Fibroblast of skin of back (primary cell): ENCODE measurements around the gene COL15A1.
"Not testable (repeated sequence)": the region's sequence is repeated elsewhere in the genome, so short reads cannot be mapped to it uniquely, and the experiment has no call there.

Source experiments
- DNase-seq: peaks from one replicate; pipeline ENCODE4 v3.0.0-alpha.2; 2013

The COL15A1 gene

DNA sequence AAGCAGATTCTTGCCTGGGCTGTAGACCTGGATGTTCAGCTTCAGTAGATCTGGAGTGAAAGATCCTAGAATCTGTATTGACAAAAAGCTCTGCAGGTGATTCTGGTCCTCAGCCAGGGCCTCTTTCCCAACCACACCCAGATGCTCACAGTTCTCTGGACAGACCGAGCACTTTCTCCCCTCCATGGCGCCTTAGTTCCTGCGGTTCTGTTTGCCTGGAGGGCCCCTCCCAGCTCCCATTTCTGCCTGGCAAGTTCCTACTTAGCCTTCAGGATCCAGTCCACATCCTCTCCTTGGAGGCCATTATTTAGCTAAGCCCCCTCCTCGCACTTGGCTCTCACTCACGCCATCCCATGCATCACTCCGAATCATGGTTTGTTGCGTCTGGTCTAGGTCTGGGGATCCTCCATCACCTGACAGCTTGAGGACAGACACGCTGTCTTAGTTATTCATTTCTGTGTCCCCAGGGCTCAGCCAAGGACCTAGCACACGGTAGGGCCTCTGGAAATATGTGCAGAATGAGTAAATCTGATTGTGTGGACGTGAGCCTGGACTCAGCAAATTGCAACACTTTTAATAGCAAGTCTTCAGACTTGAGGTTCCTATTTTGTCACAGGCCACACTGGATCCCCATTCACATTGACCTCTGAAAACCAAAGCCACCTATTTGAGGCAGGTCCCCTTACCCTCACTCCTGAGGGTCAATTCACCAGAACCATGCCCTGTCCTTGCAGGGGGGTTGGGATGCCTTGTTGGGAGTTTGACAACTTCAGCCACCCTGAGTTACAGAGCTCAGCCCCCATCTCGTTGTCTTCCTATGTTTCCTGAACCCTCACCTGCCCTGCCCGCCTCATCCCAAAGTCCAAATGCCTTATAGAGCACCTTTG is 50.7 kb downstream of the COL15A1 start:
- no peak for DNase-seq

DNA sequence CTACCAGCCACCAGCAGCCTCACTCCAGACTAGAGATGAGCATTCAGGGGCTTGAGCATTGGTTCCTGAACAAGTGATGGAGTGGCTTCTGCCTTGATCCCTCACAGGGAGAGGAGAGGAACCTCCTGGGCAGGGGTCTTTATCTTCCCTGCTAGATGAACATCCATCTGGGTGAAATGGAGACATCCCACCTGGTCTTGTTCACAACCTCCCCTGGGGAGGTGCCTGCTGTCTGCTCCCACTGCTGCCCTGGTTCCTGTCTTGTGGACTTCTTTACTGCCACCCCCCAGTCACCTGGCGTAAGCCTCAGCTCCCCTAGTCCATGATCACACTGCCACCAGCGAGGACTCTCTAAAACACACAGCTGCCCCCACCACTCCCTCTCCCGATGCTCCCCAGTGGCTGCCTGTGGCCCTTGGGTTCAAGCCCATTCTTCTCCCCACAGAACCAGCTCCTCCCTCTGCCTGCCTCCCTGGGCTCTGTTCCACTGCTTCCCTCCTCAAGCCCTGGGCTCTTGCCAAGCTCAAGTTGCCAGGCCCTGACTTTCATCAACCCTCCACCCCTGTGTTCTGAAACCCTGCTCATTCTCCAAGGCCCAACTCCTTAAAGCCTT is 51.5 kb downstream of the COL15A1 start:
- DNase-seq: no peak

DNA sequence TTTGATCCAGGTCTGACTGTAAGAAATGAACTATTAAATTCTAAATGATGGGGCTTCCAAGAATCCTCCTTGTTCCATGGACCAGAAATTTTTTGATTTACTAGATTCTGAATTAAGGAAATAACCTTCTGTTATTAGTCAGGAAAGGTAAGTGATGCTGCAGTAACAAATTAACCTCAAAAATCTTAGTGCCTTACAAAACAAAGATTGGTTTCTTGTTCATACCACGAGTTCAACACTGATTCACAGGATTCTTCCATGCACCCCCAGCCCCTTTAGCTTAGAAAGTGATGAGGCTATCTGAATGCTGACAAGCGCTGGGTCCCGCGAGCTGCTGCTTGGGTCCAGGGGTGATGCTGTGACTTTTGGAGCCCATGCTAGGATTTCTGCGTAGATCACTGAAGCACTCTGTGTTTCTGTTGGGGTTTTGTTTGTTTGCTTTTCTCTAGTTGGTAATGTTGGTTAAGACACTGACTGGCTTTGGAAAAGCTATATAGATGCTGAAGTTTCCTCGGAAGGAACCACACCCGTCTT is 52.3 kb downstream of the COL15A1 start:
- no peak for DNase-seq

DNA sequence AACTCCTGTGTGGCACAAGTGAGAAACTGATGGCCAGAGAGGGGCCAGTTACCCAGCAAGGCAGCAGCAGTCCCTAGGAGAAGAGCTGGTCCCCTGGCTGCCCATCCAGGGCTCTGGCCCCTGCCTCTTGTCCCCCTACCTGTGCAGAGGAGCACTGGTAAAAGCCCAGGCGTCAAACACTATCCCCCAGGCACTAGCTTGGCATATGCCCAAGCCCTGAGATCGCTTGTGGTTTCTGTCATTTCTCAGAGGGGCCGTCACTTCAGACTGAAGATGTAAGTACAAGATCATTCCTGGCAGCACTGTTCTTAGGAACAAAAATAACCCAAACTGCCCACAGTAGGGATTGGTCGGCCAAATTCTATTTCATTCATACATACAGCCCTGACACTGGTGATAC is 53.9 kb downstream of the COL15A1 start:
- peak; percentile 86 for DNase-seq

DNA sequence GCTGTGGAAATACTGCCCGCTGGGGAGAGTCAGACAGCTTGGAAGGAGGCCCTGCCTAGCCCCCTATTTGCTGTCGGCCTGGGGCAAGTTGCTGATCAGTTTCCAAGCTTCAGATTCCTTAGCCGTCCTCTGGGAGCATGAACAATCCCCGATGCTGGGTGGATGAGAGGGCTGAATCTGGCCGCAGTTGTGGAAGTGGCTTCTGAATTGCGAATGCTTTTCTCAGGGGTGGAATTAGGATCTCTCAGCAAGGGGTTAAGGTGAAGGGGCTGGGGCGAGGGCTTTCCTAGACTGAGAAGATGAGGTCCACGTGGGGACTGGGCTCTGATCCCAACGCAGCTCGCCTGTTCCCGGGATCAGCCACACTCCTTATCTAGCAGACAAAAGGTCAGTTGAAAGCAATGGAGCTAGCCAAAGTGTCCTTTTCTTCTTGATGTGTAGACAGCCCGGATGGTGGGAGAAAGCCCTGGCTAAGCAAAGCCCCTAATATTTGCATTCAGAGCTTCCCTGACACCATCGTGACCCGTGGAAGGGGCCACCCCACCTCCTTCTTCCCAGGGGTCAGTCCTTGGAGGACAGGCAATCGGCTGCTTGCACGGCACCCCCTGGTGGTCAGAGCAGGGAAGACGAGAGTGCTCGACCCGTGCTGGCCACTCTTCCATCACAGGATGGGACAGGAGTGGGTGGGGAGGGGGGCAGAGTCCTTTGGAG is 54.9 kb downstream of the COL15A1 start:
- peak; percentile 83 for DNase-seq

DNA sequence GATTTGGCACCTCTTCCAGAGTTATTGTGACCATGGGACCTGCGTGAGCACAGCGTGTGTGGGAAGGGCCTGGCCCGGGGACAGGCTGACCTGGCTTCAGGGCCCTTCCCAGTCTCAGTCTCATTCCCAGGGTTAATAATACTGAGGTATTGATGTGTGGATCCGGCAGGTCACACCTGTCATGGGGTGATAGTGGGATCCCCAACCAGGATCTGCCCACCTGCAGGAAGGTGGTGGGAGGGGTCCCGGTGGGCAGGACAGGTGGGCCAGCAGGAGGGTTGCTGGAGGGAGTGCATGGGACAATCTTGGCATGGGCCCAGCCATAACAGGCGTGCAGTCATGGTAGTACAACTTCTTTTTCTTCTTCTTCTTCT is 55.4 kb downstream of the COL15A1 start:
- no peak for DNase-seq

DNA sequence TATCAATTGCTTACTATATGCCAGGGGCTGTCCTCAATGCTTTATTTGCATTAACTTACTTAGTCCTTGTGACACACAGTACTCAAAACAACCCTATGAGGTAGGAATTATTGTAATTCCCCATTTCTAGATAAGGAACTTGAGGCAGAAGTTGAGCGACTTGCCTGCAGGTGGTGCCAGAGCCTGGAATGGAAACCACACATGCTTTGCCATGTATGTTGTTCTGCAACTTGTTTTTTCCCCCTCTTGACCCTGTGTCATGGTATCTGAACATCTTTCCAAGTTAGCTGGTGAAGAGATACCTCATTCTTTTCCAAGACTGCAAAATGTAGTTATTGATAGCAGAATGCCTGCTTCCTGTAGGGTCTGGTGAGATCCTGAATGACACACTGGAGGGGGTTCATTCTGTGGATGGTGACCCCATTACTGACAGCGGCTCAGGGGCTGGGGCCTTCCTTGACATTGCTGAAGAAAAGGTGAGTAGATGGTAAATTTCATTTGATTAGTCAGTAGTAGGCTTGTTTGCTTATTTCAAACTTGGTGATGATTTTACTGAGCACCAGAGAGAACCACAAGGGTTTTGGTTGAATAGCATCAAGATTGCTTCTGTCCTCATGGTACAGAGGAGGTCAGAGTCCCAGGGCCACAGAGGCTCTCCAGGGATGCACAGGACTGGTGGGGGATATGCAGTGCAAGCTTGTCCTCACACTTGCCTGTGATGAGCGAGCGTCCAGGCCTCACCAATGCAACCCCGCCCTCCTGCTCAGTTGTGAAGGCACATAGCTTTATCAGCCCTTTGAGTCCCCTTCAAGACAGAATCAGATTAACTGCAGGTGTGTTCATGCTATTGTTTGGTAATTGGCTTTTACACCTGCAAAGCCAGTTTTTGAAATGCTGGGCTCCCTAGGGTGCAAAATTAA is 57.0 kb downstream of the COL15A1 start:
- peak; percentile 81 for DNase-seq

DNA sequence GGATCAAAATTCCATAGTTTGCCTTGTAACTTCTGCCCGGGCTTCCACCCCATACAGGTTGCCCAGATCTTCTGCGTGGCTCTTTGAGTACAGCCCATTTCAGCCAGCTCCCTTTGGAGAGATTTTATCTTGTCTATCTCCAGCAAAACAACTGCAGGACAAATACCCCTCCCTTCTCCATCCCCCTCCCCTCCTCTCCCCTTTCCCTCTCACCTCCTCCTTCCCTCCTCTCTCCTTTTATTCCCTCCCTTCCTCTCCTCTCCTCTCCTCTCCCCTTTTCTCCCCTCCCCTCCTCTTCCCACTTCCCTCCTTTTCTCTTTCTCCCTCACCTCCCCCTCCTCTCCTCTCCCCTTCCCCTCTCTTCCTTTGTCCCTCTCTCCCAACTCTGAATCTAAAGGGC is 58.2 kb downstream of the COL15A1 start:
- no peak for DNase-seq

DNA sequence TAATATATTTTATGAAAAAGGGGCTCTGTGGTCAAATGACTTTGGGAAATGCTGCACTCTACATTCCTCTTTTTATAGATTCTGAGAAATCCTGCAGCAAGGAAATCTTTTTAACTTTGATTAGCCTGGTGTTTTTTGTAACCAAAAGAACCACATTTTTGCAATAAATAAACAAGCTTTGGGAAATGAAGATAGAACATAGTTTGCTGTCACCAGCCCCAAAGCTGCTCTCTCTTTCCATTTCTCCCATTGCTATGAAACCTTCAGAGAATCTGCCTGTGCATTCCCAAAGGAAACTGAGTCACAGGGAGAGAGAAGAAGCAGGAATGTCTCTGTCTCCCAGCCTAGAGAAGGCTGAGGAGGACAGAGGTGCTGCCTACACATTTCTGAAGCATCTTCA is 59.0 kb downstream of the COL15A1 start:
- DNase-seq: no peak

DNA sequence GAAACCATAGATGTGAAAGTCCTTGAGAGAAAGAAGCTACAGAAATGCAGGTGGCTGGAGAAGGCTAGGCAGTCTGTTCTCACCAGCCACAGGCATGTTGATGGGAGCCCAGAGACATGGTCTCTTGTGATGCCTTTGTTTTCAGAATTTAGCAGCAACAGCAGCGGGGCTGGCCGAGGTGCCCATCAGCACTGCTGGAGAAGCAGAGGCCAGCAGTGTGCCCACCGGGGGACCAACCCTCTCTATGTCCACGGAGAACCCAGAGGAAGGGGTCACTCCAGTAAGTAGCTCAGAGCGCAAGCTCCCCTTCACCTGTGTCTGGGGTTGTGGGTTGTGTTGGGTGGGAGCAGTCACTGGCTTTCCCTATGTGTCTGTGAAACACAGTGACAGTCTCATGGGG is 59.6 kb downstream of the COL15A1 start:
- DNase-seq: no peak

DNA sequence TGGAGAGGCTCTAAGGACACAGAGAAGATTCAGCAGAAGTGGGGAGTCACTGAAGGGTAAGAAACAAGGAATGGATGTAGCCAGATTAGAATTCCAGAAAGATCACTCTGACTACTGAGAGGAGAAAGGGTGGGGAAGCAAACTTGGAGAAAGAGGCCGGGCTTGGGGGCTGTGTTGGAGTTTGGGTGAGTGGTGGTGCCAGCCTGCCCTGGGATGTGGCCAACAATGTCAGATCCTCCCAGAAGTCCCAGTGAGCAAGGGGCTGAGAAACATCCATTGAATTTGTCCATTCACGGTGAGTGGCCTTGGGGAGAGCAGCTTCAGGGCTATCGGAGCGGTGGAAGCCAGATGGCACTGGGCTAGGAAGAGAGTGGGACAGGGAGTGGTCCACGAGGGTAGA is 60.4 kb downstream of the COL15A1 start:
- no peak for DNase-seq

DNA sequence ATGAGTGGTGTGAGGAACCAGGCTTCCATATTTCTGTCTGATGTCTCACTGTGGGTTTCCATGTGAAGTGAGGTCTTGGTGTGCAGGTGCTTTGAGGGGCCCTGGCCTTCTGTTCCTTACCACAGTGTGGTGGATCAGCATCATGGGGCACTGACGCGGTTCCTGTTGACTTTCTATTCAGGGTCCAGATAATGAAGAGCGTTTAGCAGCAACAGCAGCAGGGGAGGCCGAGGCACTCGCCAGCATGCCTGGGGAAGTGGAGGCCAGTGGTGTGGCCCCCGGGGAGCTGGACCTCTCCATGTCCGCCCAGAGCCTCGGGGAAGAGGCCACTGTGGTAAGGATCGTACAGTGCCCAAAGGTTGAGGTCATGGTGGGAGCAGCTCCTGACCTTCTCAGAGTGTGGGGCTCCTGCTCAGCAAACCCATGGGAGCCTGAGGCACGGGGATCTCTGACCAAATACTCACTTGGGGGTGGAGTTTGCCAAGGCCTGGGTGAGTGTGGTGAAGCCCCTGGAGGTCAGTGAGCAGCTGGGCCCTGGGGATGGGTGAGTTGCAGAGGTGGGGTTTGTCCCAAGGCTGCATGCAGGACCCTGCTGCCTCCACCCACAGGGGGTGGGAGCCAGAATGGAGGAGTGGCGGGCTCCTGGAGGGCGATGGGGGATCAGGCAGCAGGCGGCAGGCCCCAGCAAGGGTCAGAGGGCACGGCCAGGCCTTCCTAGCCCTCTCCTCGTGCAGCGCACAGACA is 61.2 kb downstream of the COL15A1 start:
- DNase-seq: no peak

DNA sequence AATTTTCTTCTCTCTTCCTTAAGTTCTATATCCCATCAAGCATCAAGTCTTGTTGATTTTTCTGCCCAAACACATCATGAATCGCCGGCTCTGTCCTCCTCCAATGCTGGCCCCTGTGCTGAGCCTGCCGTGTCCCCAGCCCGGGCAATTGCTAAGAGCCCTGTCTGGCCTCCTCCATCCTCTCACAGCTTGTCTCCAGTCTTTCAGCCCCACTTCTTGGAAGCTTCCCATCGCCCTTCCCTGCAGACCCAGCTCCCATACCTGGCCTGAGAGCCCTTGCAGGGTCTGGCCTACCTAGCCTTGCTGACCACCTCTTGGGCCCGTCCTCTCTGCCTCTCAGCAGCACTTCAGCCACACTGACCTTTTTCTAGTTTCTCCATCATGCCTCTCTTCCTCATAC is 61.9 kb downstream of the COL15A1 start:
- no peak for DNase-seq

DNA sequence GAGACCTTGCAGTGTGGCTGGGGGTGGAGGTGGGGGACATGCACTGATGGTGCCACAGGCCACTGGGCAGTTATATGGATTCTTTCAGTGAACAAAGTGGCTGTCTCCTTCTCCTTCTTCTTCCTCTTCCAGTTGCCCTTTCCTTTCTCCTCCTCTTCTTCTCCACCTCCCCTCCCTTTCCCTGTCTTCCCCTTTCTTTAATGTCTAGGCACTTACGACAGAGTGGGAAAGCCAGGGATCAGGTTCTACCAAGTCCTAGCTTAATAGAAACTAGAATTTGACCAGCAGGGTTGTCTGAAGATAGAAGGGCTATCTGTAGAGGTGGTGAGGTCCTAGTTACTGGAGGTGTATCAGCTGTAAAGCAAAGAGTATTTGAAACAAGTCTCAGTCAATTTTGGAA is 62.8 kb downstream of the COL15A1 start:
- no peak for DNase-seq

DNA sequence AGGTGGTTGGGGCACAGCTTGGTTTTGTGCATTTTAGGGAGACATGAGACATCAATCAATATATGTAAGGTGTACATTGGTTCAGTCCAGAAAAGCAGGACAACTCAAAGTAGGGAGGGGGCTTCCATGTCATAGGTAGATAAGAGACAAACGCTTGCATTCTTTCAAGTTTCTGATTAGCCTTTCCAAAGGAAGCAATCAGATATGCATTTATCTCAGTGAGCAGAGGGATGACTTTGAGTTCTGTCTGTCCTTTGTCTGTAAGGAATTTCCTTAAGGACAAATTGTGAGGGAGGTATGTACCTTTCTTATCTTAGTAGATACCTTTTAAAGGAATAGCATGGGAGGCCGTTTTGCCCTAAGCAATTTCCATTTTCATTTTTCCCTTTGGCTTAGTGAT is 63.3 kb downstream of the COL15A1 start:
- DNase-seq: no peak

DNA sequence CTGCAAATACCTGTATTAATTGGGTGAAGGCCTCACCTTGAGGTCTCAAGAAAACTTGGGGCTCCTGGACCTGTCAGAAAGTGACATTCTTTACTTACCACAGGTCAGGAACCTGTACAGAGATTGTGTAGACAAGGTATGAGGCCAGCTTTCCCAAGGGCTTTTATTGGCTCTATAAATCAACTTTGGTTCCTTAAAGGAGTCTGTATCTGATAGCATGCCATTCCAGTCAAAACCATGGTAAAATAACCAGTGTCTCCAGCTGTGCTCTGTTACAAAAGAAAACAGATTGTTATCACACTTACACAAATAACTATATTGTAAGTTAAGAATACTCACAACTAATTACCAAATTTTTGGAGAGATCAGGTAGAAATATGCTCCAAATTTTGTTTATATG is 64.5 kb downstream of the COL15A1 start:
- DNase-seq: no peak

DNA sequence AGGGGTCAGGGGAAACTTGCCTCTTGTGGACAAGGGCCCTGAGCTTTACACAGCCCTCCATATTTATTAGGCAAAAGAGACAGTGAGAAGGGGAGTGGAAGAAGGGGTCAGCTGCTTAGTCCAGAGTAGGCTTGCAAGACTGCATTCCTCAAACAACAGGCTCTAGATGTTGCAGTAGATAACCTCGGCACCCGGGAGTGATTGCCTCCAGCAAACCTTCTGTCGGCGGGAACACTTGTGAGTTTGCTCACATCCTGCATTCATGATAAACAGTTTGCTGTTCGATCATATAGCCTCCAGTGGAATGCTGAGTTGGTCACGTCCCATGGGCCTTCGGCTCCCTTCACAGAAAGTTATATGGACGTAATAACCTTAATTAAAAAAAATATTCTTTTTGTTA is 66.7 kb downstream of the COL15A1 start:
- DNase-seq: not testable (repeated sequence)

DNA sequence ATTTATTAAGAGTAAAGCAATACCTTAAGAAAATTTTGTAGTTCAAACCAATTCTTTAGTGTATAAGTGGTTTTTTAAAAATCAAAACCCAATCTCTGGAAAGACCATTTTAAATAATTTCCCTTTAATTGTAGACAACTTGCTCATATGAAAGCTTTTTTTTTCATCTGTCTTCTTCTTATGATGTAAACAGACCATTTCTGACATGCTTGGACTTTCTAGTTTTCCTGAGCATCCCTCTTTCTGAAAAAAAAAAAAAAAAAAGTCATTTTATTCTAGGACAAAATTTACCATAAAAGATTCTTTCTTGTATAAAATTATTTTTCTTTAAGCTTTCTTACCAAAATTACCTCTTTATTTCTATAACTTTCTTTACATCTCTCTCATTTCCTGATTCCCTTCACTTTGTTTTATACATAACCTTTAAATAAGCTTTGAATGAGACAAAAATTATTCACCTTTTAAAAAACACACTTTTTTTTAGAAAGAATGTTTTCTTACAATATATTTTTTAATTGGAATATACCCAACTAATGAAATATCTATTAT is 67.5 kb downstream of the COL15A1 start:
- DNase-seq: peak; percentile 57

DNA sequence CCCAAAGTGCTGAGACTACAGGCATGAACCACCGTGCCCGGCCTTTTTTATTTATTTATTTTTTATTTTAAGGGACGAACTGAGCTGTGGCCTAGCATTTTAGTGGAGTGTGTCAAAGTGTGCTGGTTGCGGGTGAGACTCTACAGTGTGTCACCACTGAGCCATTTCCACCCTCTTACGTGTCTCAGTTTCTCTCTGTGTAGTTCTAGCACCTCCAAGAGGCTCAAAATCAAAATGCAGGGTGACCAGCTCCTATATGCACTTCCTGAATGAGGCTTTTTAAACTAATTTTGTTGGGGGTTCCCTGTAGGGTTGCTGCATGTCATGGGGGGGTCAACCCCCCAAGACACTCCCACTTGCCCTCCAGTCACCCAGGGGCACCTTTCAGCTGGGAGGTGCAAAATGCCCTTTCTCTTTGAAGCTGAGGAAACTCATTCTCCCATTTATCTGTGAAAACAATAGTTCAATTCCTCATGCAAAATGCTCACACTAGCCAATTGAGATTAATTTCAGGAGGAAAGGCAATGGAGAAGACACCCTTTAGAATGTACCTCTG is 69.3 kb downstream of the COL15A1 start:
- no peak for DNase-seq

DNA sequence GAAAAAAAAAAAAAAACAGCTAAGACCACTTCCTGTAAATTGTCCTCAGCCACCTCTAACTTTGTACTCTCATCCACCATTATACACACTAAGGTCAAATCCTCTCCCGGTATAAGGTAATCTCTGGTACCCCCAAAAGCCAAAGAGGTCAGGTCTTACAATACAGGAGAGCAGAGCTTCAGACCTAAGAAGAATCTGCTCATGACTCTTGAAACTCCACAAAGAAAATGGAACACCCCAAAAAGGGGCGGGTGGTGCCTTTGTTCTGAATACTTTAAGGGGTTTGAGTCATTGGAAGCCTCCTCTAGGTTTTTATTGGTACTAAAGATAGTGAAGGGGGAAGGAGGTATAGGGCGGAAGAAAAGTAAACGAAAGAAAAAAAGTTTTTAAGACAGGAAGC is 69.8 kb downstream of the COL15A1 start:
- DNase-seq: no peak

DNA sequence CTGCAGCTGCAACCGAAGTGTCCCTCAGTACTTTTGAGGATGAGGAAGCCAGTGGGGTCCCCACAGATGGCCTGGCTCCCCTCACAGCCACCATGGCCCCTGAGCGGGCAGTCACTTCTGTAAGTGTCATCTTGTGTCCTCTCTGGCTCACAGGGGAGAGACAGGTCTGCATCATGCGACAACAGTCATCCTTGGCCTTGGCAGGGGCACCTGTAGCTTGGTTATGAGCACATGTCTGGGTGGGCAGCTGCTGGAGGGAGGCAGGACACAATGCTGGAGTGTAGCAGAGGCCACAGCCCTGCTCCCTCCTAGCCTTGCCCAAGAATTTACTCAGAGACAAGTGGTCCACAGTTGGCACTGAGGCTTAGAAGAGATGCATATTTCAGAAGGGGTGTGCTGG is 71.7 kb downstream of the COL15A1 start:
- DNase-seq: no peak
